Measurements from ENCODE around the gene VSTM1. TPM values are rescaled to one million over a fixed set of nuclear protein-coding genes. Genes with fewer than 3 reads are reported as not detected.

VSTM1 gene
- total RNA-seq, 2 experiments from 2014 or later: not detected

DNA sequence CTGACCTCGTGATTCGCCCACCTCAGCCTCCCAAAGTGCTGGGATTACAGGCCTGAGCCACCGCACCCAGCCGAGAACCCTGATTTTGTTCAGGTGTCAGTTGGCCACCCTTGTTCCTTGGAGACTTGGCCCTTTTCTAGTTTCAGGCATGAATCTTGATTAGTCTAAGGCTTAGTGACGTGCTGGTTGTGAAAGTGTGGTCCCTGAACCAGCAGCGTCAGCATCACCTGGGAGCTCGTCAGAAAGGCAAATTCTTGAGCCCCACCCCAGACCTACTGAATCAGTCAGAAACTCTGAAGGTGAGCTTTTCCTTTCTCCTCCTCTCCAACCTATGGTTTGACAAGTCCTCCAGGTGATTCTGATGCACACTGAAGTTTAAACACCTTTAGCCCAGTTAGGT lies 37.0 kb downstream of the VSTM1 start:
- intact Hi-C loops (cut with micrococcal nuclease; ENCODE audit: unreplicated experiment): no loop called here

DNA sequence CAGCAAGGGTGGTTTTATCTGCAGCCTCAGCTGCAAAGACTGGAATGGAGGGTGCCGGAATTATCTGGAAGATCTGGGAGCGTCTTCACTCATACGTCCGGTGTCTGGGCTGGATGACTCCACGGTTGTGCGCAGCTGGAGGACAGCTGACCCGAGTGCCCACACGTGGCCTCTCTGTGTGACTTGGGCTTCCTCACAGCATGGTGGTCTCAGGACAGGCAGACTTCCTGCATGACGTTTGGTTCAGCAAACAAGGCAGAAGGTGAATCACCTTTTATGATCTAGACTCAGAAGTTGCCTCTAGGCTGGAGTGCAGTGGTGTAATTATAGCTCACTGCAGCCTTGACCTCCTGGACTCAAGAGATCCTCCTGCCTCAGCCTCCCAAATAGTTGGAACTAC lies 39.0 kb downstream of the VSTM1 start:
- Histone ChIP-seq H3K27ac (ENCODE audit: low read depth, low read length, poor library complexity, severe bottlenecking) (no peak overlapping the region), H4K20me1 (ENCODE audit: insufficient read depth, low read length) (no peaks in the 10 kb centered on the region), H3K4me3 (ENCODE audit: low read depth, low read length, poor library complexity, severe bottlenecking) (no peak overlapping the region), H3K4me2 (ENCODE audit: low read length) (no peak overlapping the region), H3K9me3 (ENCODE audit: low read length) (no peaks in the 10 kb centered on the region), H3K9me2 (ENCODE audit: insufficient read depth, low read length) (no peaks in the 10 kb centered on the region), H2AFZ (ENCODE audit: low read length) (no peak overlapping the region), H3K4me1 (ENCODE audit: insufficient read depth, low read length, poor library complexity, severe bottlenecking) (peaks cover 4% of the 10 kb centered on the region), H3K36me3 (ENCODE audit: insufficient read depth, low read length) (no peaks in the 10 kb centered on the region), H3K79me2 (ENCODE audit: insufficient read depth, low read depth, low read length) (no peaks in the 10 kb centered on the region)
- no peak for TF ChIP-seq EZH2phosphoT487 (IDR thresholded peaks at IDR 0.05; ENCODE audit: borderline replicate concordance, low read depth, low read length)
- TF ChIP-seq, protein P1, sequence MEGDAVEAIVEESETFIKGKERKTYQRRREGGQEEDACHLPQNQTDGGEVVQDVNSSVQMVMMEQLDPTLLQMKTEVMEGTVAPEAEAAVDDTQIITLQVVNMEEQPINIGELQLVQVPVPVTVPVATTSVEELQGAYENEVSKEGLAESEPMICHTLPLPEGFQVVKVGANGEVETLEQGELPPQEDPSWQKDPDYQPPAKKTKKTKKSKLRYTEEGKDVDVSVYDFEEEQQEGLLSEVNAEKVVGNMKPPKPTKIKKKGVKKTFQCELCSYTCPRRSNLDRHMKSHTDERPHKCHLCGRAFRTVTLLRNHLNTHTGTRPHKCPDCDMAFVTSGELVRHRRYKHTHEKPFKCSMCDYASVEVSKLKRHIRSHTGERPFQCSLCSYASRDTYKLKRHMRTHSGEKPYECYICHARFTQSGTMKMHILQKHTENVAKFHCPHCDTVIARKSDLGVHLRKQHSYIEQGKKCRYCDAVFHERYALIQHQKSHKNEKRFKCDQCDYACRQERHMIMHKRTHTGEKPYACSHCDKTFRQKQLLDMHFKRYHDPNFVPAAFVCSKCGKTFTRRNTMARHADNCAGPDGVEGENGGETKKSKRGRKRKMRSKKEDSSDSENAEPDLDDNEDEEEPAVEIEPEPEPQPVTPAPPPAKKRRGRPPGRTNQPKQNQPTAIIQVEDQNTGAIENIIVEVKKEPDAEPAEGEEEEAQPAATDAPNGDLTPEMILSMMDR (conservative IDR thresholded peaks at IDR 0.05; ENCODE audit: low read length): no peak
- intact Hi-C loops (cut with micrococcal nuclease; ENCODE audit: unreplicated experiment): loop anchor here (2.0 to 5.0 kb wide), 2 partner anchors 117 to 182 kb away; partner anchors contain the start of gene CACNG7
- ChIA-PET CTCF (ENCODE audit: unreplicated experiment) (no interaction called here), POLR2A (no interaction called here)
- DNase-seq (ENCODE audit: low spot score): no peak
- no TSS peak for BruUV-seq (replicated peaks)

More for the DNA sequence above, 37.0 kb downstream of the VSTM1 start:
- Histone ChIP-seq H3K4me1 (ENCODE audit: insufficient read depth, low read length, poor library complexity, severe bottlenecking) (peaks cover 4% of the 10 kb centered on the region), H4K20me1 (ENCODE audit: insufficient read depth, low read length) (no peaks in the 10 kb centered on the region), H3K36me3 (ENCODE audit: insufficient read depth, low read length) (no peaks in the 10 kb centered on the region), H3K79me2 (ENCODE audit: insufficient read depth, low read depth, low read length) (no peaks in the 10 kb centered on the region), H3K9me3 (ENCODE audit: low read length) (no peaks in the 10 kb centered on the region), H3K9me2 (ENCODE audit: insufficient read depth, low read length) (no peaks in the 10 kb centered on the region), H2AFZ (ENCODE audit: low read length) (no peak overlapping the region), H3K27ac (ENCODE audit: low read depth, low read length, poor library complexity, severe bottlenecking) (no peak overlapping the region), H3K4me2 (ENCODE audit: low read length) (no peak overlapping the region), H3K4me3 (ENCODE audit: low read depth, low read length, poor library complexity, severe bottlenecking) (no peak overlapping the region)
- ChIA-PET POLR2A (interaction anchor here (0.6 kb wide), 1 partner anchor 67 kb away, joined by 3 read pairs; no protein-coding TSS in a partner anchor), CTCF (ENCODE audit: unreplicated experiment) (no interaction called here)
- BruUV-seq (replicated peaks): no TSS peak
- no peak for DNase-seq (ENCODE audit: low spot score)
- TF ChIP-seq, protein P1 (conservative IDR thresholded peaks at IDR 0.05; ENCODE audit: low read length): no peak
- TF ChIP-seq EZH2phosphoT487 (IDR thresholded peaks at IDR 0.05; ENCODE audit: borderline replicate concordance, low read depth, low read length): no peak

DNA sequence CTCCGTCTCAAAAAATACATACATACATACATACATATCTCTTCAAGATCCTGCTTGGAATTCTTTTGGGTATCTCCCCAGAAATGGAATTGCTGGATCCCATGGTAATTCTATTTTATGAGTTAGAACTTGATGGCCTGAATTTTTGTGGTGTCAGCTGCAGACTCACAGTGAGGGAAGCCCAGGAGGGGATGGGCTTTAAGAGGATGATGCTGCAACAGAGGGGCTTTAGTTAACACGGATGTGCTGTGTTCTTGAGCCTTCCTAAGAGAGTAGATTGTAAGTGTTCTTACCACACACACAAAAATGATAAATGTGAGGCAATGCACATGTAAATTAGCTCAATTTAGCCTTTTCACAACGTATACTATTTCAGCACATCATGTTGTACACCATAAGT lies 40.5 kb downstream of the VSTM1 start:
- Histone ChIP-seq H3K4me3 (ENCODE audit: low read depth, low read length, poor library complexity, severe bottlenecking) (no peak overlapping the region), H3K4me2 (ENCODE audit: low read length) (peak overlapping the region; percentile 41; the same call in 1 of the 2 replicates), H3K36me3 (ENCODE audit: insufficient read depth, low read length) (no peaks in the 10 kb centered on the region), H3K27ac (ENCODE audit: low read depth, low read length, poor library complexity, severe bottlenecking) (no peak overlapping the region), H2AFZ (ENCODE audit: low read length) (peak overlapping the region; percentile 50; the same call in 1 of the 2 replicates), H4K20me1 (ENCODE audit: insufficient read depth, low read length) (no peaks in the 10 kb centered on the region), H3K79me2 (ENCODE audit: insufficient read depth, low read depth, low read length) (no peaks in the 10 kb centered on the region), H3K9me3 (ENCODE audit: low read length) (no peaks in the 10 kb centered on the region), H3K4me1 (ENCODE audit: insufficient read depth, low read length, poor library complexity, severe bottlenecking) (peaks cover 4% of the 10 kb centered on the region), H3K9me2 (ENCODE audit: insufficient read depth, low read length) (no peaks in the 10 kb centered on the region)
- DNase-seq (ENCODE audit: low spot score): no peak
- BruUV-seq (replicated peaks): no TSS peak
- ChIA-PET CTCF (ENCODE audit: unreplicated experiment) (interaction anchor here (0.6 kb wide), 1 partner anchor 862 kb away, joined by 3 read pairs; no protein-coding TSS in a partner anchor), POLR2A (no interaction called here)
- TF ChIP-seq, protein P1 (conservative IDR thresholded peaks at IDR 0.05; ENCODE audit: low read length): no peak
- no peak for TF ChIP-seq EZH2phosphoT487 (IDR thresholded peaks at IDR 0.05; ENCODE audit: borderline replicate concordance, low read depth, low read length)
- intact Hi-C loops (cut with micrococcal nuclease; ENCODE audit: unreplicated experiment): loop anchor here (5.0 kb wide), 1 partner anchor 116 kb away; the partner anchor contains the start of gene CACNG7
